AG04450 (cell line): ENCODE data around the gene KLHL8. TPM values are rescaled to one million over a fixed set of nuclear protein-coding genes. Genes with fewer than 3 reads are reported as not detected.
A peak's percentile ranks its signal among the peaks of the same experiment; 100 is the strongest.

Experiments
- CTCF ChIA-PET: fragments of 300-600, 350-600 bp; formaldehyde crosslinking; extraction: SDS; loops from one replicate; lab custom pipeline; 2022; ENCODE audit warnings: antibody characterized with exemption, inconsistent platforms; lab: Charles Lee
- POLR2A ChIA-PET: fragments of 350-600 bp; formaldehyde crosslinking; extraction: SDS; loops from one replicate; lab custom pipeline; 2021; ENCODE audit warnings: antibody characterized with exemption, inconsistent platforms; lab: Yijun Ruan, JAX
- DNase-seq: peaks from one replicate; pipeline ENCODE4 v3.0.0-alpha.2; 2011; ENCODE audit warnings: low read depth, low spot score
- H3K27ac ChIP-seq: one replicate; pipeline ENCODE4 v1.5.1; 2012; ENCODE audit warnings: low read depth, low read length, control low read depth
- H3K27me3 ChIP-seq: one replicate; pipeline ENCODE4 v1.6.0; 2012; ENCODE audit warnings: low read length; ENCODE audit not compliant: control insufficient read depth, insufficient read depth
- H3K4me3 ChIP-seq: 2 replicates; pipeline ENCODE4 v1.5.1; 2011; ENCODE audit warnings: mild to moderate bottlenecking, low read depth, low read length, control low read depth
- H3K9me3 ChIP-seq: 2 replicates; pipeline ENCODE4 v1.5.1; 2012; ENCODE audit warnings: low read length; ENCODE audit not compliant: control insufficient read depth, insufficient read depth
- CTCF ChIP-seq: IDR thresholded peaks from 2 replicates; pipeline ENCODE4 v1.5.1; 2011; ENCODE audit warnings: low read depth, low read length, control low read depth, inconsistent platforms
- polyA plus RNA-seq: library from polyadenylated mRNA; depleted of rRNA; stranded (reverse); fragments of >200 nt; gene quantifications from 2 replicates; pipeline ENCODE4 v1.2.3, GENCODE V29; 2011

KLHL8 gene
- polyA plus RNA-seq, 1 experiment, result 9.0 TPM

GRCh38 chr4:87196146-87196545 is 24.3 kb downstream of the KLHL8 start:
- ChIA-PET POLR2A (interaction anchor here (0.5 kb wide), 1 partner anchor 8 kb away, joined by 3 read pairs; no protein-coding TSS in a partner anchor), CTCF (no interaction called here)
- no peak for TF ChIP-seq CTCF
- no peaks in the 10 kb centered on the region for H3K27me3 ChIP-seq
- no peak for DNase-seq
- H3K9me3 ChIP-seq, result no peaks in the 10 kb centered on the region
- H3K4me3 ChIP-seq, result no peak overlapping the region
- no peak overlapping the region for H3K27ac ChIP-seq

- DNase-seq, result no peak
- TF ChIP-seq CTCF, result no peak
- Histone ChIP-seq H3K4me3 (no peak overlapping the region), H3K27ac (no peak overlapping the region), H3K9me3 (0 out of 2 replicates have a peak, but pooled peaks cover 3% of the 10 kb centered on the region), H3K27me3 (no peaks in the 10 kb centered on the region)
- POLR2A ChIA-PET, result no interaction called here
- CTCF ChIA-PET, result interaction anchor here (2.2 kb wide), 1 partner anchor 44 kb away, joined by 8 read pairs; no protein-coding TSS in a partner anchor
Measured at GRCh38 chr4:87193958-87194675, 26.3 kb downstream of the KLHL8 start.

GRCh38 chr4:87192145-87192919 is 28.1 kb downstream of the KLHL8 start:
- Histone ChIP-seq H3K9me3 (0 out of 2 replicates have a peak, but pooled peaks cover 3% of the 10 kb centered on the region), H3K4me3 (no peak overlapping the region), H3K27me3 (no peaks in the 10 kb centered on the region), H3K27ac (no peak overlapping the region)
- POLR2A ChIA-PET, result no interaction called here
- CTCF ChIA-PET, result interaction anchor here (0.6 to 2.2 kb wide), 4 partner anchors 11 to 305 kb away, joined by 4 to 8 read pairs (median 6); no protein-coding TSS in a partner anchor
- no peak for DNase-seq
- TF ChIP-seq CTCF, result no peak

- no peak overlapping the region for H3K4me3 ChIP-seq
- no peaks in the 10 kb centered on the region for H3K27me3 ChIP-seq
- H3K27ac ChIP-seq, result no peak overlapping the region
- 0 out of 2 replicates have a peak, but pooled peaks cover 3% of the 10 kb centered on the region for H3K9me3 ChIP-seq
- no peak for TF ChIP-seq CTCF
- ChIA-PET CTCF (no interaction called here), POLR2A (no interaction called here)
- no peak for DNase-seq
Measured at GRCh38 chr4:87188932-87189331, 31.5 kb downstream of the KLHL8 start.

- H3K27ac ChIP-seq, result no peak overlapping the region
- no peak overlapping the region for H3K4me3 ChIP-seq
- H3K9me3 ChIP-seq, result 0 out of 2 replicates have a peak, but pooled peaks cover 3% of the 10 kb centered on the region
- no peak for TF ChIP-seq CTCF
- H3K27me3 ChIP-seq, result no peaks in the 10 kb centered on the region
- ChIA-PET POLR2A (interaction anchor here (0.7 kb wide), 1 partner anchor 9 kb away, joined by 3 read pairs; no protein-coding TSS in a partner anchor), CTCF (interaction anchor here (0.9 to 2.4 kb wide), 2 partner anchors 37 to 47 kb away, joined by 9 to 14 read pairs; no protein-coding TSS in a partner anchor)
- DNase-seq, result peak; percentile 16
Measured at GRCh38 chr4:87188048-87188447, 32.4 kb downstream of the KLHL8 start.
